ENCODE measurements around the gene CCND3.

- TF ChIP-seq CTCF (conservative IDR thresholded peaks at IDR 0.05; ENCODE audit: low read depth in 2 of 2) (no peak), EZH2phosphoT487 (IDR thresholded peaks at IDR 0.05; ENCODE audit: unreplicated experiment) (no peak)
Measured at GRCh38 chr6:41940759-41941279, 789 bp downstream of the CCND3 start.
